GM21515 (cell line): ENCODE measurements around the gene JAK3.
A peak's percentile ranks its signal among the peaks of the same experiment; 100 is the strongest.
"Not testable (repeated sequence)": the region's sequence is repeated elsewhere in the genome, so short reads cannot be mapped to it uniquely, and the experiment has no call there.

Experiments
- ATAC-seq: cut with Tn5 transposase; IDR thresholded peaks from one replicate; pipeline ENCODE4 v1.9.1; 2021; ENCODE audit not compliant: unreplicated experiment

JAK3 gene

GRCh38 chr19:17778968-17779929 is 68.5 kb downstream of the JAK3 start:
- ATAC-seq, result no peak

GRCh38 chr19:17778251-17778967 is 69.4 kb downstream of the JAK3 start:
- no peak for ATAC-seq

- not testable (repeated sequence) for ATAC-seq
Measured at GRCh38 chr19:17777840-17778239, 69.9 kb downstream of the JAK3 start.

- ATAC-seq, result peak; percentile 63
Measured at GRCh38 chr19:17775991-17776803, 71.6 kb downstream of the JAK3 start.

- ATAC-seq, result no peak
Measured at GRCh38 chr19:17775245-17775927, 72.4 kb downstream of the JAK3 start.
